Activated CD4-positive, alpha-beta T cell treated with anti-CD3 and anti-CD28 coated beads, Interleukin-2, amount 10 ng/mL, durations not matched to agents 24 days and 14 days (primary cell): ENCODE data around the gene KLF15. TPM values are rescaled to one million over a fixed set of nuclear protein-coding genes. Genes with fewer than 3 reads are reported as not detected.

ENCODE experiments used
- DNase-seq: peaks from one replicate; pipeline ENCODE4 v3.0.0; 2022
- H3K27ac Mint-ChIP-seq: one replicate; pipeline ENCODE4 v1.8.0; 2022; ENCODE audit warnings: mild to moderate bottlenecking, mixed read lengths
- H3K27me3 Mint-ChIP-seq: one replicate; pipeline ENCODE4 v1.8.0; 2022; ENCODE audit warnings: mixed read lengths
- H3K36me3 Mint-ChIP-seq: one replicate; pipeline ENCODE4 v1.8.0; 2022; ENCODE audit warnings: low read depth, mild to moderate bottlenecking, mixed read lengths
- H3K4me1 Mint-ChIP-seq: one replicate; pipeline ENCODE4 v1.8.0; 2021; ENCODE audit warnings: mixed read lengths
- H3K4me3 Mint-ChIP-seq: one replicate; pipeline ENCODE4 v1.8.0; 2022; ENCODE audit warnings: mild to moderate bottlenecking, moderate library complexity, mixed read lengths
- H3K9me3 Mint-ChIP-seq: one replicate; pipeline ENCODE4 v1.8.0; 2021; ENCODE audit warnings: mixed read lengths
- intact Hi-C: fragments of 100-400 bp; cut with micrococcal nuclease; formaldehyde crosslinking; loops from one replicate; pipeline ENCODE4 v1.15.1; 2023
- total RNA-seq: library from RNA; stranded (reverse); gene quantifications from 2 replicates; pipeline ENCODE4 v1.2.3, GENCODE V29; 2022

Gene KLF15
- total RNA-seq, 1 donor from 2014 or later, result 0.28 TPM

DNA sequence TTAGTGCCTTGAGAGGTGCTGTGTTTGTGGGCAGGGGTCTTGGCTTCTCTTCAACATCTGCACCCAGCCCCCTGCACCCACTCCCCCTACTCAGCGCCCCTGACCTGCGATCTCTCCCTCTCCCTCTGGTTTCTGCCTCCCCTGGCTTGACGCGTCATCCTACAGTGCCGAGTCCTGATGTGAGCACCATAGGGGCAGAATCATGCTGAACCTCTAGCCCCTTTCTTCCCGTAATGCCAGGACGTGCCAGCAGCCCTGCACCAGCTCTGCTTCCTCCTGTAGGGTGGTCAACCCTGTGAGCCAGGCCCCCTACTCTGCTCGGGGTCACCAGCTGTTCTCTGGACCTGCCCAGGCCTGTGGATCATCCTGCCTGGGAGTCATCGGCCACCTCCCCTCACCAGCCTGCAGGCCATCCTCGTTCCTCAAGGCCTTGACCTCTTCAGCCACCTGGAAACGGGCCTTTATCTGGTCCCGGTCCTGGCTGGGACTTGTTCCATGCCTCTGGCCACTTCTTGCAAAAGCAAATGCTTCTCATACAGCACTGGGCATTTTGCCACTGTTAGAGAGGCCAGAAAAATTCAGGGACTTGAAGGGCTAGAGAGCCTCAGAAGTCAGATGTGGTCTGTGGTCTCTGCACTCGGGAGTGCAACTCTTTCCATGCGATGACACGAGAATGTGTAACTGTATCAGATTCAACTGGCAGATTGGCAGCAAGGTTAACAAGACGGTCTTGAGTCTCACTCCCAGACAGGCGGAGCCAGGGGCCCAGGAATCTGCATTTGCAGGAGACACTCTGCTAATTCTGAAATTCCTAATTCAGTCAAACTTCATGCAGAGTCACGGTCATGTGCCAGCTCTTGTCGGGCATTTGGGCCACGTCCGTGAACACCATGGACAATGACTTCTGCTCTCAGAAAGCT, 16.7 kb upstream of the KLF15 start:
- H3K27me3 Mint-ChIP-seq, result no peaks in the 10 kb centered on the region
- H3K27ac Mint-ChIP-seq, result no peak overlapping the region
- no peaks in the 10 kb centered on the region for H3K9me3 Mint-ChIP-seq
- intact Hi-C loops, result no loop called here
- no peak overlapping the region for H3K4me3 Mint-ChIP-seq
- no peaks in the 10 kb centered on the region for H3K36me3 Mint-ChIP-seq
- no peaks in the 10 kb centered on the region for H3K4me1 Mint-ChIP-seq
- DNase-seq, result no peak

GRCh38 chr3:126373146-126373613, 16.0 kb upstream of the KLF15 start:
- H3K27me3 Mint-ChIP-seq, result no peaks in the 10 kb centered on the region
- no peak overlapping the region for H3K4me3 Mint-ChIP-seq
- intact Hi-C loops, result no loop called here
- H3K4me1 Mint-ChIP-seq, result no peaks in the 10 kb centered on the region
- H3K36me3 Mint-ChIP-seq, result no peaks in the 10 kb centered on the region
- no peak for DNase-seq
- H3K27ac Mint-ChIP-seq, result no peak overlapping the region
- no peaks in the 10 kb centered on the region for H3K9me3 Mint-ChIP-seq

- Mint-ChIP-seq H3K27ac (no peak overlapping the region), H3K36me3 (no peaks in the 10 kb centered on the region), H3K4me3 (no peak overlapping the region), H3K4me1 (no peaks in the 10 kb centered on the region), H3K9me3 (no peaks in the 10 kb centered on the region), H3K27me3 (no peaks in the 10 kb centered on the region)
- intact Hi-C loops, result no loop called here
- DNase-seq, result no peak
These were observed 15.4 kb upstream of the KLF15 start for GRCh38 chr3:126372413-126373145.

- H3K27me3 Mint-ChIP-seq, result no peaks in the 10 kb centered on the region
- H3K4me3 Mint-ChIP-seq, result no peak overlapping the region
- H3K27ac Mint-ChIP-seq, result no peak overlapping the region
- DNase-seq, result no peak
- H3K36me3 Mint-ChIP-seq, result no peaks in the 10 kb centered on the region
- H3K4me1 Mint-ChIP-seq, result no peaks in the 10 kb centered on the region
- H3K9me3 Mint-ChIP-seq, result no peaks in the 10 kb centered on the region
- intact Hi-C loops, result no loop called here
These were observed 14.0 kb upstream of the KLF15 start for GRCh38 chr3:126371096-126371705.

DNA sequence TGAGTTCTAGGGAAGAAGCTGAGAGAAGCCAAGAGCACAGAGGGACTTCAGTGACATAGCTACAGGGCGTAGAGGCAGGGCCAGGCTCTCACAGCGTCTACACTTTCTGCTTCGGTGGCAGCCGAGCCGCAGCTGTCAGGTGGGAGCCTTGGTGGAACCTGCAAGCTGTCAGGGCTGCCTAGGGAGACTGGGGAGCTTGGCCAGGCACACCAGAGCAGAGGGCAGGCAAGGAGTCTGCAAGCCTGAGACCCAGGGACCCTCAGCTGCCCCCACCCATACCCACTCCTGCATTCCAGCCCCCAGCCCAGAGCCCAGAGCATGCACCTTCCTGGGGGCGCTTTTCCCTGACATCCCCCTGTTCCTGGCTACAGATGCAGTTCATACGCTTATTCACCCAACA, 13.4 kb upstream of the KLF15 start:
- Mint-ChIP-seq H3K27me3 (no peaks in the 10 kb centered on the region), H3K9me3 (no peaks in the 10 kb centered on the region), H3K4me1 (no peaks in the 10 kb centered on the region), H3K36me3 (no peaks in the 10 kb centered on the region), H3K27ac (no peak overlapping the region), H3K4me3 (no peak overlapping the region)
- intact Hi-C loops, result no loop called here
- no peak for DNase-seq

DNA sequence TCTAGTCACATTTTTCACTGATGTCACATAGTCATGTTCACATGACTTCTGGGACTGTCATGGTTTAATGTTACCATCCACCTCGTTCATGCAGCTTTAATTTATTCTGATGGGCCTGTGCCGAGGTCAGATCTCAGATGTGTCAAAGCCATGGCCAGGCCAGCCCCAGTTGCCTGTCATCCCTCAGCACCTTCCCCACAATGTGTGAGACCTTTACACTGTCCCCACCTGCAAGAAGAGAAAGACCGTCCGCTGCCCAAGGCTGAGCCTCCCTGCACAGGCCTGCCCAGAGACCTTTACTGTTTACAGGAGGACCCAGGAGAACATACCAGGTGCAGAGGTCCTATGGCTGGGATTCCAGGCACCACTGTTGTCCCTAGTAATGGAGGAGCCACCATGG, 12.8 kb upstream of the KLF15 start:
- Mint-ChIP-seq H3K4me1 (no peaks in the 10 kb centered on the region), H3K27ac (no peak overlapping the region), H3K4me3 (no peak overlapping the region), H3K27me3 (no peaks in the 10 kb centered on the region), H3K9me3 (no peaks in the 10 kb centered on the region), H3K36me3 (no peaks in the 10 kb centered on the region)
- intact Hi-C loops, result no loop called here
- DNase-seq, result no peak

DNA sequence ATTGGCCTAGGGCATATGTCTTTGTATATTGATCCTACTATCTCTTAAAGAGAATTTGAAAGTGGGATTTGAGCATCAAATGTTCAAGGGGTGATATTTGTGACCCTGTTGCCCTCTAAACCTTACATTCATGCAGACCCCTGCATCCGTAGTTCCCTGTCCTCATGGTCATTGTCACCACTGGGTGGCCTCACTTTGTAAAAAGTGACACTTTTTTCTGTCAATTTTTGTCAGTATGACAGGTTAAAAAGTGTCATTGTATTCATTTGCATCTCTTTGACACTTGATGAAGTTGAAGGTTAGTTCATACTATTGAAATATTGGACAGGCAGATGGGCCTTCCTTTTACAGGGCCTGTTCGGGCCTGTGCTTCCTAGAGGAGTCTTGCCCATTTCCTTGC, 12.3 kb upstream of the KLF15 start:
- Mint-ChIP-seq H3K9me3 (no peaks in the 10 kb centered on the region), H3K27me3 (no peaks in the 10 kb centered on the region), H3K27ac (no peak overlapping the region), H3K4me1 (no peaks in the 10 kb centered on the region), H3K36me3 (no peaks in the 10 kb centered on the region), H3K4me3 (no peak overlapping the region)
- no peak for DNase-seq
- intact Hi-C loops, result no loop called here

- no peaks in the 10 kb centered on the region for H3K9me3 Mint-ChIP-seq
- no peak overlapping the region for H3K4me3 Mint-ChIP-seq
- no peak overlapping the region for H3K27ac Mint-ChIP-seq
- no peaks in the 10 kb centered on the region for H3K4me1 Mint-ChIP-seq
- DNase-seq, result no peak
- no peaks in the 10 kb centered on the region for H3K36me3 Mint-ChIP-seq
- intact Hi-C loops, result no loop called here
- peaks cover 1% of the 10 kb centered on the region for H3K27me3 Mint-ChIP-seq
These were observed 10.2 kb upstream of the KLF15 start for GRCh38 chr3:126367316-126367805.

- Mint-ChIP-seq H3K4me1 (no peaks in the 10 kb centered on the region), H3K27ac (no peak overlapping the region), H3K9me3 (no peaks in the 10 kb centered on the region), H3K36me3 (no peaks in the 10 kb centered on the region), H3K4me3 (no peak overlapping the region), H3K27me3 (peaks cover 2% of the 10 kb centered on the region)
- no peak for DNase-seq
- intact Hi-C loops, result no loop called here
These were observed 8.4 kb upstream of the KLF15 start for GRCh38 chr3:126365351-126366277.

DNA sequence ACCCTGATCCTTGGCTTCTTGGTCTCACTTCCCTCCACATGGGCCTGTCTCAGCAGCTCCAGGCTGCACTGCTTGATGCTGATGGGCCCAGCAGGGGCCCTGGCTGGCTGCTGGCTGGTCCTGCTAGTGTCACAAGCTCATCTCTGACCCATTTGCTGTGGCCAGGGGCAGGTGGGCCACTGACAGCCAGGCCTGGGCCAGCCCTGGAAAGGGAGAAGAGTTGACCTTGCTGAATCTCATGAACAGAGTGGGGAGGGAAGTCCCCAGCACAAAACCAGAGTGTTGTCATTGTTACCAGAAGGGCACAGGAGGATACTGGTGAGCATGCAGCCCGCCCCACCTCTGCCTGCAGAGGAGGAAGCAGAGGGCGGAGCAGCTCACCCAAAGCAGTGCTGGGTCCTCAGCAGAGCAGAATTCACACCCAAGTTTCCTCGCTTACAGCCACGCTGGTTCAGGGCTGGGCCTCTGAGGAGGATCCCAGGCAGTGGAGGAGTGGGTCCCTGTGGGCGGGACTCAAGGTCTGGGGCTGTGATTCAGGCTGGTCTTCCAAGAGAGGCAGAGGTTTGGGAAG, 7.6 kb upstream of the KLF15 start:
- Mint-ChIP-seq H3K9me3 (no peaks in the 10 kb centered on the region), H3K27me3 (peaks cover 7% of the 10 kb centered on the region), H3K36me3 (no peaks in the 10 kb centered on the region), H3K4me1 (no peaks in the 10 kb centered on the region), H3K4me3 (no peak overlapping the region), H3K27ac (no peak overlapping the region)
- DNase-seq, result no peak
- intact Hi-C loops, result no loop called here

- no peaks in the 10 kb centered on the region for H3K36me3 Mint-ChIP-seq
- H3K4me1 Mint-ChIP-seq, result no peaks in the 10 kb centered on the region
- DNase-seq, result no peak
- no peaks in the 10 kb centered on the region for H3K9me3 Mint-ChIP-seq
- H3K4me3 Mint-ChIP-seq, result no peak overlapping the region
- peaks cover 12% of the 10 kb centered on the region for H3K27me3 Mint-ChIP-seq
- intact Hi-C loops, result no loop called here
- H3K27ac Mint-ChIP-seq, result no peak overlapping the region
These were observed 7.0 kb upstream of the KLF15 start for GRCh38 chr3:126364130-126364695.

DNA sequence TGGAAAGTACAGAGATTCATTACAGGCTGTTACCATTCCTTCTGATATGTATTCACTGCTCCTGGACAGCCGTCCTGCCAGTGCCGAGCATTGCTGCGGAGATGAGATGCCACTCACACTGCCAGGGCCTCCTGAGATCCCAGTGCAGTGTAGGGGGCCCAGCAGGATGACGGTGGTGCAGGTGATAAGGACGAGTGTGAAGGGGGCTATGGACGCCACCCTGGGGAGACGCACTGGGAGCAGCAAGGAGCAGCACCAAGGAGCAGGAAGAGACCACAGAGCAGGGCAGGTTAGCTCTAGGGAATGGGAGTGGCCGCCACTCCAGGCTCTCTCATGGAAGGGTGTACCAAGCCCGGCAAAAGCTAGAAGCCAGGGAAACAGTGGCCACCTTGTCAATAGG, 4.0 kb upstream of the KLF15 start:
- Mint-ChIP-seq H3K9me3 (no peaks in the 10 kb centered on the region), H3K36me3 (no peaks in the 10 kb centered on the region), H3K27me3 (peaks cover 31% of the 10 kb centered on the region), H3K27ac (no peak overlapping the region), H3K4me3 (no peak overlapping the region), H3K4me1 (peaks cover 6% of the 10 kb centered on the region)
- no peak for DNase-seq
- intact Hi-C loops, result no loop called here

GRCh38 chr3:126360714-126361060, 3.5 kb upstream of the KLF15 start:
- Mint-ChIP-seq H3K9me3 (no peaks in the 10 kb centered on the region), H3K4me1 (peaks cover 7% of the 10 kb centered on the region), H3K27me3 (peaks cover 34% of the 10 kb centered on the region), H3K27ac (no peak overlapping the region), H3K4me3 (no peak overlapping the region), H3K36me3 (no peaks in the 10 kb centered on the region)
- no peak for DNase-seq
- intact Hi-C loops, result no loop called here
